K562 (cell line): ENCODE data around the gene DUSP28. TPM values are rescaled to one million over a fixed set of nuclear protein-coding genes. Genes with fewer than 3 reads are reported as not detected.

ENCODE experiments used
- ELF4 ChIP-seq: fragments of 450-650 bp; formaldehyde crosslinking; IDR thresholded peaks from 2 replicates; pipeline ENCODE4 v1.4.0; 2022; ENCODE audit warnings: missing genetic modification characterization
- FIP1L1 ChIP-seq: fragments of 200-400 bp; formaldehyde crosslinking; IDR thresholded peaks from 2 replicates; pipeline ENCODE4 v1.6.1; 2018; ENCODE audit warnings: mild to moderate bottlenecking, low read depth, low read length; ENCODE audit not compliant: poor library complexity, severe bottlenecking
- FOS ChIP-seq: IDR thresholded peaks from 3 replicates; pipeline ENCODE4 v1.6.1; 2011; ENCODE audit not compliant: insufficient read length; ENCODE audit errors: extremely low read depth
- HDAC2 ChIP-seq: fragments of 450-650 bp; IDR thresholded peaks from 2 replicates; pipeline ENCODE4 v1.6.1; 2016; ENCODE audit warnings: mild to moderate bottlenecking
- HNRNPK ChIP-seq: fragments of 200-400 bp; formaldehyde crosslinking; IDR thresholded peaks from one replicate; pipeline ENCODE4 v1.6.1; 2018; ENCODE audit warnings: mild to moderate bottlenecking, low read depth, low read length; ENCODE audit not compliant: poor library complexity, severe bottlenecking
- JUN ChIP-seq, 2 experiments: sonication (generic) in 1 of 2; formaldehyde crosslinking in 1 of 2; IDR thresholded peaks; 2 replicates each; pipeline versions ENCODE4 v1.6.1 to v1.8.0; 2012 to 2022; ENCODE audit warnings: borderline replicate concordance in 2 of 2, mild to moderate bottlenecking in 2 of 2, improper control_type of control experiment in 1 of 2, low read depth in 1 of 2, low read length in 1 of 2, missing genetic modification reagents in 1 of 2
- MYC ChIP-seq, 2 experiments: fragments of 250-450 bp in 1 of 2; sonication (Bioruptor Pico) in 1 of 2; IDR thresholded peaks; 2 replicates each; pipeline versions ENCODE4 v1.5.1 to v1.6.1; 2012 to 2021; ENCODE audit warnings: low read depth in 2 of 2, borderline replicate concordance in 1 of 2, improper control_type of control experiment in 1 of 2, low read length in 1 of 2, mild to moderate bottlenecking in 1 of 2, moderate library complexity in 1 of 2
- RBFOX2 ChIP-seq: fragments of 200-400 bp; formaldehyde crosslinking; IDR thresholded peaks from 2 replicates; pipeline ENCODE4 v1.6.1; 2017; ENCODE audit warnings: low read depth, mild to moderate bottlenecking, low read length, moderate library complexity
- RCOR1 ChIP-seq, 2 experiments: IDR thresholded peaks; 2 replicates each; pipeline ENCODE4 v1.6.1; 2012; ENCODE audit warnings: low read depth in 2 of 2, low read length in 2 of 2, borderline replicate concordance in 1 of 2, improper control_type of control experiment in 1 of 2
- USF1 ChIP-seq: sonication (generic); formaldehyde crosslinking; IDR thresholded peaks from 2 replicates; pipeline ENCODE4 v1.9.0; 2022; ENCODE audit warnings: mild to moderate bottlenecking, missing genetic modification reagents
- YY1 ChIP-seq, 3 experiments: IDR thresholded peaks; 2 replicates each; pipeline ENCODE4 v1.6.1; 2011; ENCODE audit warnings: low read length in 2 of 3, mild to moderate bottlenecking in 2 of 3, moderate library complexity in 2 of 3, borderline replicate concordance in 1 of 3, control low read depth in 1 of 3, low read depth in 1 of 3; ENCODE audit not compliant: insufficient read depth in 3 of 3, insufficient replicate concordance in 2 of 3, control insufficient read depth in 1 of 3, insufficient read length in 1 of 3; ENCODE audit errors: extremely low read depth in 1 of 3
- ZBTB9 ChIP-seq: fragments of 450-650 bp; formaldehyde crosslinking; IDR thresholded peaks from 2 replicates; pipeline ENCODE4 v1.4.0; 2020; ENCODE audit warnings: mild to moderate bottlenecking, moderate library complexity
- polyA plus RNA-seq, 8 experiments: library from polyadenylated mRNA; depleted of rRNA in 4 of 8; stranded (reverse) in 5 of 8; unstranded in 3 of 8; fragments of >200 nt; fragmentation: Nextera tagmentation in 2 of 8; fragmentation: Illumina TruSeq in 1 of 8; extraction: Ambion mirVana in 2 of 8; extraction: Trizol in 1 of 8; gene quantifications; 2 replicates each; pipeline versions ENCODE4 v1.2.1 to v1.2.3, GENCODE V29; 2011 to 2014; ENCODE audit warnings: inconsistent platforms in 1 of 8, missing spikeins in 1 of 8
- total RNA-seq, 7 experiments: library from RNA; depleted of rRNA in 6 of 7; stranded (reverse); fragments of >200 nt in 6 of 7; fragmentation: Illumina TruSeq in 2 of 7; extraction: Trizol in 2 of 7; gene quantifications; 2 replicates each; pipeline versions ENCODE4 v1.2.1 to v1.2.3, GENCODE V29; 2011 to 2021; ENCODE audit warnings: low replicate concordance in 1 of 7
- TF ChIP-seq, protein P1 (sequence below): fragments of 250-450 bp; sonication (Bioruptor Pico); IDR thresholded peaks from 2 replicates; pipeline ENCODE4 v1.4.0; 2020; ENCODE audit warnings: mild to moderate bottlenecking, moderate library complexity, borderline replicate concordance
- TF ChIP-seq, protein P2 (sequence below): fragments of 450-650 bp; formaldehyde crosslinking; IDR thresholded peaks from 2 replicates; pipeline ENCODE4 v1.4.0; 2020; ENCODE audit warnings: mild to moderate bottlenecking, mixed read lengths

The DUSP28 gene
- total and polyA plus RNA-seq, 9 of the 15 experiments (the other 6 are each of a cell fraction or from before 2014, with no cell fraction given): 2.8 to 8.1 (median 4.2) TPM

GRCh38 chr2:240560084-240560479 lies at the start of gene DUSP28 (continued):
- peak; percentile 74; the same call in 1 of the 2 replicates for TF ChIP-seq ZBTB9 (CRISPR knock-in tag)
- peak; percentile 43; the same call in 1 of the 2 replicates for TF ChIP-seq JUN (IDR thresholded peaks at IDR 0.05; ENCODE audit: borderline replicate concordance, low read depth, low read length)
- no peak for TF ChIP-seq JUN (CRISPR knock-in tag; IDR thresholded peaks at IDR 0.05; ENCODE audit: borderline replicate concordance)
- TF ChIP-seq FOS: no peak
- peak; percentile 75 for TF ChIP-seq USF1
- TF ChIP-seq, protein P1, sequence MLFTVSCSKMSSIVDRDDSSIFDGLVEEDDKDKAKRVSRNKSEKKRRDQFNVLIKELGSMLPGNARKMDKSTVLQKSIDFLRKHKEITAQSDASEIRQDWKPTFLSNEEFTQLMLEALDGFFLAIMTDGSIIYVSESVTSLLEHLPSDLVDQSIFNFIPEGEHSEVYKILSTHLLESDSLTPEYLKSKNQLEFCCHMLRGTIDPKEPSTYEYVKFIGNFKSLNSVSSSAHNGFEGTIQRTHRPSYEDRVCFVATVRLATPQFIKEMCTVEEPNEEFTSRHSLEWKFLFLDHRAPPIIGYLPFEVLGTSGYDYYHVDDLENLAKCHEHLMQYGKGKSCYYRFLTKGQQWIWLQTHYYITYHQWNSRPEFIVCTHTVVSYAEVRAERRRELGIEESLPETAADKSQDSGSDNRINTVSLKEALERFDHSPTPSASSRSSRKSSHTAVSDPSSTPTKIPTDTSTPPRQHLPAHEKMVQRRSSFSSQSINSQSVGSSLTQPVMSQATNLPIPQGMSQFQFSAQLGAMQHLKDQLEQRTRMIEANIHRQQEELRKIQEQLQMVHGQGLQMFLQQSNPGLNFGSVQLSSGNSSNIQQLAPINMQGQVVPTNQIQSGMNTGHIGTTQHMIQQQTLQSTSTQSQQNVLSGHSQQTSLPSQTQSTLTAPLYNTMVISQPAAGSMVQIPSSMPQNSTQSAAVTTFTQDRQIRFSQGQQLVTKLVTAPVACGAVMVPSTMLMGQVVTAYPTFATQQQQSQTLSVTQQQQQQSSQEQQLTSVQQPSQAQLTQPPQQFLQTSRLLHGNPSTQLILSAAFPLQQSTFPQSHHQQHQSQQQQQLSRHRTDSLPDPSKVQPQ (CRISPR knock-in tag): peak; percentile 85; the same call in 1 of the 2 replicates
- TF ChIP-seq, protein P2, sequence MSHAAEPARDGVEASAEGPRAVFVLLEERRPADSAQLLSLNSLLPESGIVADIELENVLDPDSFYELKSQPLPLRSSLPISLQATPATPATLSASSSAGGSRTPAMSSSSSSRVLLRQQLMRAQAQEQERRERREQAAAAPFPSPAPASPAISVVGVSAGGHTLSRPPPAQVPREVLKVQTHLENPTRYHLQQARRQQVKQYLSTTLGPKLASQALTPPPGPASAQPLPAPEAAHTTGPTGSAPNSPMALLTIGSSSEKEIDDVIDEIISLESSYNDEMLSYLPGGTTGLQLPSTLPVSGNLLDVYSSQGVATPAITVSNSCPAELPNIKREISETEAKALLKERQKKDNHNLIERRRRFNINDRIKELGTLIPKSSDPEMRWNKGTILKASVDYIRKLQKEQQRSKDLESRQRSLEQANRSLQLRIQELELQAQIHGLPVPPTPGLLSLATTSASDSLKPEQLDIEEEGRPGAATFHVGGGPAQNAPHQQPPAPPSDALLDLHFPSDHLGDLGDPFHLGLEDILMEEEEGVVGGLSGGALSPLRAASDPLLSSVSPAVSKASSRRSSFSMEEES (CRISPR knock-in tag): no peak
- TF ChIP-seq FIP1L1: peak; percentile 41
- no peak for TF ChIP-seq HNRNPK
- no peak for TF ChIP-seq RCOR1 (IDR thresholded peaks at IDR 0.05; ENCODE audit: borderline replicate concordance in 1 of 2, low read depth in 2 of 2, low read length in 2 of 2)
- no peak for TF ChIP-seq HDAC2
- TF ChIP-seq ELF4 (CRISPR knock-in tag): no peak
- peak; percentile 87; the same call in 1 of the 2 replicates for TF ChIP-seq RBFOX2
- peak; percentile 94 for TF ChIP-seq MYC (IDR thresholded peaks at IDR 0.05; ENCODE audit: low read depth, low read length)
- no peak for TF ChIP-seq MYC (CRISPR knock-in tag; IDR thresholded peaks at IDR 0.05; ENCODE audit: borderline replicate concordance, low read depth)
- peak in 2 of 3 experiments; percentile 34 to 55 for TF ChIP-seq YY1 (IDR thresholded peaks at IDR 0.05; ENCODE audit: borderline replicate concordance in 1 of 3, control insufficient read depth in 1 of 3, extremely low read depth in 1 of 3, insufficient read depth in 3 of 3, insufficient read length in 1 of 3, insufficient replicate concordance in 2 of 3, low read depth in 1 of 3, low read length in 2 of 3)
